Measurements from ENCODE around the gene SLCO2A1.

The SLCO2A1 gene

DNA sequence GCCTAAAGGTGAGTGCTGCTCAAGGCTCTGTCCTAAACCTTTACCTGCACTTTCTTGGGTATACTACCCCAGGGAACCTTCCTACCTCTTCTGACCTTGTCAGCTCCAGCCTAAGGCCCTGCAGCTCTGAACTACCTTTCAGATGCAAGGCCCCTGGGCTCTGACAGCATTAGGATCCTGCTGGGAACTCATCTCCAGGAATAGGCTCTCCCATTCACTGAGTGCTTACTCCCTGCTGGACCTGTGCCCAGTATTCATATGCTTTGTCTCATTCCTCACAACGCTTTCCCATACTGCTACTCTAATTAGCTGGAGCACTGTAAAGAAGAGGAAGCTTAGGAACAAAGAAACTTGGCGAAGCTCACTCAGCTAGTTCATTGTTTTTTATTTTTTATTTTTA, 80.3 kb downstream of the SLCO2A1 start:
- DNase-seq (ENCODE audit: low spot score), result no peak

DNA sequence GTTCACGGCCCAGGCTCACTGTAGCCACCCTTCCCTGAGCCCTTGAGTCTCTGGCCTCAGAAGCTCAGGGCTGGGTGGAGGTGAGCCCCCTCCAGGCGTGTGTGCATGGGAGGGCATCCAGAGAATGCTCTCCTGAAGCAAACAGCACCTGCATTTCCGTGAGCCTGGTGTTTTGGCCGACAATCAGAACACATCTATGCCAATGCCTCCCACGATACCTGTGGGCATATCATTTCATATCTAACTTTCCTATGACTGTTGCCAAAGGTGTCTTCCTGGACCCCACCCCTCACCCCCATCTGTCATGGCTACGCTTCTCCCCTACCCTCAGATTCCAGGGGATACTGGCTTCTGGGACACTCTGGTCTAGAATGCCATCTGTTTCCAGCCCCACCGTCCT, 80.7 kb downstream of the SLCO2A1 start:
- DNase-seq (ENCODE audit: low spot score), result no peak

DNA sequence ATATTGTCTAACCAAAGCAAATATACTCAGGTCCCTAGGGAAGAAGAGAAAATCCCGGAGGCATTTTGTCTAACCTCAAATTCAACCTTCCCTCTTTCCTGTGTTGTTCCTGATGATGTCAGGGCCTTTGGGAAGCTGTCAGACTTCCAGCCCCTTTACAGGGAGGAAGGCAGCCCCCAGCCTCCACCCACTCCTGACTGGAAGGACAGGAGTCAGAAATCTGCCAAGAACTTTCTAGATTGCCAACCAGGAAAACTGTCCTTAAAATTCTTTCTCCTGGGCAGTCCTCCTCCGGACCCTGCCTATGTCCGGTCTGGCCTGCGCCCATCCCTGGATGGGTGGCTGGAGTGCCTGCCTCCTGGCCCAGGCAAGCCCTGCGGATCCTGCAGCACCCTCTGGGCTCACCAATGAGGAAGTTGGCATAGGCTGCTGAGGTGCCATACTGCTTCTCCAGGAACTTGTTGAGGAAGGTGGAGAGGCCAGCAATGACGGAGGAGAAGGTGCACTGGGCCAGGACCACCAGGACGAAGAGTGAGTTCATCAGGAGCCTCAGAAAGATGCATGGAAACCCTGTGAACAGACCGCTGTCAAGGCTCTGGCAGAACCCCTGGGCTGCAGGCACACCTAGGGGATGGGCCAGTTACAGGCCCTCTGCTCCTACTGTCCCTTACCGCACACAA, 81.5 kb downstream of the SLCO2A1 start:
- no peak for DNase-seq (ENCODE audit: low spot score)

DNA sequence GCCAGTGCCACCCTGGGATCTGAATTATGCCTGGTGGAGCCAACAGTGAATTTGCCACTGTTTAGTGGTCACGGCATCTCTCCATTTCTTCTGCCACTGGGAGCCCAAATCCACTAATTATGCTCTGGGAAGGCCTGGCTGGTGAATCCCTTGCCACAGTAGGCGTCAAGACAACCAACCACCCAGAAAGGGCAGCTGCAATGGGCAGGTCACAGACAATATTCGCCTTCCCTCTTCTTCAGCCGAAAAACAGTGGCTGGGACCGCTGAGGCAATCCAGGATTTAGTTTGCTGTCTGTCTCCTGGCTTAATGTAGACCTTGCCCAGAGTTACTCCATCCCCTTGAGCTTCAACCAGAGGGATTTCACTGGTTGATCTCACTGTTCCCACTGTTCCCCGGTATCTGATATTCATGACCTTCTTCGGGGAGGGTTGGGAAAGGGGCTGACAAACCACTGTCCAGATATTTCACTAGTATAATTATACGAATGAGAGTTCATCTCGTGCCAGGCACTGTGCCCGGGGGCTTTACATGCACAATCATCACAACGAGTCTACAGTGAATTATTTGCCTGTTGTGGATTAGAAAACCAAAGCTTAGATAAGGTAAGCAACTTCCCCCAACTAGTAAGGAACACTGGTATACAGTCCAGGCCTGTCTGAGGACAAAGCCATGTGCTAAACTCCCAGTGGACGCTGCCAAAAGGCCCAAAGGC, 84.2 kb downstream of the SLCO2A1 start:
- no peak for DNase-seq (ENCODE audit: low spot score)

DNA sequence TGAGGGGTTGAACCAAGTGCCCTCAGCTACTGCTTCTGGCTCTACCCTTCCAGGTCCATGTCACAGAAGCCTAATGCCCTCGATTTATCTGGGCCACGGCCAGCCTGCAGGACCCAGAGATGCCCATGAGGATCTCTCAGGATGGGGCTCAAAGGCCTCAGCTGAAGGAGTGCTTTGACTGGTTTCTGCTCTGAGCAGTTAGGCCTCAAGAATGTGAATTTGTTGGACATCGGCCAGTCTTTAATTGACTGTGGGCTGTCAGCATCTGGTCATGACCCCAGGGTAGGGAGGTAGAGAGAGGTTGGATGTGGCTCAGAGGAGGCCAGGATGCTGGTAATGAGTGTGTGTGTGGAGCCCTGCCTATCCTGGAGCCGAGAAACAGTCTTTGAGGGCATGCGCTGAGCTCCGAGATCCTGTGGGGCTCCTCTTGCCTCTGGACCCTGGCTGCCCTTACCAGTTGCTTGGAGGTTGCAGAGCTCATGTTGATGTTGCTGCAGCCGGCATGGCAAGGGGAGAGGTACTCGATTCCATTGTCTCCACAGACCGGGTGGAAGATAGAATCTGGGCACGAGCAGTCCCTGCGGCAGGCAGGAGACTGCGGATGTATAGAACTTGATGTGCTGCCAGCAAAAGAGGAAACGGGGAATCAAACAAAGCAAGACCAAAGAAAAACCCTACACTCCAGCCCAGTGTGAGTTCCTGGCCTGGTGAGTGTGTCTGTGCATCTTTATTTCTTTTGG, 84.9 kb downstream of the SLCO2A1 start:
- DNase-seq (ENCODE audit: low spot score), result no peak

DNA sequence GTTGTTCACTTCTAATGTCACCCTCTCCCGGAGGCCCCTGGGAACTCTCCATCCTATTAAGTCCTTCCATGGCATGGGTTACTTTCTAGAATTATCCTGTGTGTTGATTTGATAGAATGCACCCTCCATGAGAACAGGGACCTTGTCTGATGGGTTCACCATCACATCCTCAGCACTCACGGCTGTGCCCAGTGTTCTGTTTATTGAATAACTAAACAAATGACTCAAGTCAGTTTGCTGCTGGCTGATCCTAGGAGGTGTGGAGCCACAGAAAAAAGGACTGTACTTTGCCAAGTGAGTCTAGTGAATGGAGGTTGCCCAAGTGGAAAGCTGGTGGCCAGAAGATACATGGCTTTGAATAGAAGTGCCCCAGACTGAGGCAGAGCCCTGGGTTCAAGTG, 85.5 kb downstream of the SLCO2A1 start:
- no peak for DNase-seq (ENCODE audit: low spot score)

DNA sequence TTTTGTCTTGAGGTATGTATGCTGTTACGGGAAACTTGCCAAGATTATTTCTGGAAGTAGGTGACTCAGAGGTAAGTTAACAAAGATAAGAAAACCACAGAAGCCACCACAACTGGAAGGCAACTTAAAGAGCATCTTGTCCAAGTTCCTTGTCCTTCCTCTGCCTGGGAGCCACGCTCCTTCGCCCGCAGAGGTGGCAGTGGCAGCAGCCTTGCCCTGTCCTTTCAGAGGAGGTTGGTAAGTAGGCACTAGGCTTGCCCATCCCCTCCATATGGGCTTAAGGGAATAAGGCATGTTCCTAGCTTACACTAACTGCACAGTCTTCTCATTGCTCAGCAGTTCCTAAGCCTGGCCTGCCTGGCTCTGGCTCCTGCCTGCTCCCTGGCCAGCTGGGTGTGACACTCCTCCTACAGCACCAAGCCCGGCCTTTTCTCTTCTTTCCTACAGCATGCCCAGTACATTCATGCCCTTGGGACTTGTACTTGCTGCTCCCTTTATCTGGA, 86.0 kb downstream of the SLCO2A1 start:
- DNase-seq (ENCODE audit: low spot score), result no peak

DNA sequence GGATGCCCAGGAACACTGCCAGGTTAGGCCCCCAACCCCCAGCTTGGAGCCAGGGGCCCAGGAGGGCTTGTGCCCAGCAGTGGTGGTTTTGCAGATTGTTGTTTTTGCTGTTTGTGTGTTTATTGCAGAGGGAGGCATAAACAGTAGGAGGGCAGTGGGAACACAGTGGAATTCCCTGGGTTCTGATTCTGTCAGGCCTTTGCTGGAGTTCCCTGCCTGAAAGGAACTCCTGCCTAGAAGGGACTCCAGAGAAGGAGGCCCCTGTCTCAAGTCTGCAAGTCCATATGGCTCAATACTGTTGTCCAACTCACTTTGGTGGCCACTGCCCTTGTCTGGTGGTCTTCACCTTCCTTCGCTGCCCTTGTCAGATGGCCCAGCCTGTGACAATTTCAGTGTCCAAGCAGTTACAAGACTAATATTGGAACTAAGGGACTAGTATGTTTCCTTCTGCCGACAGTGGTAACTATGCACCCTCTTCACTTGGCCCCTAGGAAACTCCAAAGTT, 86.6 kb downstream of the SLCO2A1 start:
- no peak for DNase-seq (ENCODE audit: low spot score)

DNA sequence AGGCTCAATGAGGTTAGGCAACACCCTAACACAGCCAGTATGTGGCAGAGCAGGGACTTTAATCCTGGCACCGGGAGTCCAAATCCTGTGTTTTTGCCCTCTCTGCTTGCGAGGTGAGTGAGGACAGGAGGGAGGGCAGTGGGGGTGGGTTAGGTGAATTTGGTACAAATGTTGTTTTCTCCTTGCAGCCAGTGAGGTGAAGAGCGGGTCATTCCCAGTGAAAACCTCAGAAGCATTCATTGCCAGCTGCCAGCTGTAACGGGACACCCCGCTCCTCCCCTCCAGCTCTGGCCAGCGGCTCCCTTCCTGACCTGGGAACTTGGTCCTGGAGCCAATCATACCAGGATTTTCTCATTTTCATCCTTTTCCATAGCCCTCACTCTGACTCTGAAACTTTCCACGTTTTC, 88.3 kb downstream of the SLCO2A1 start:
- DNase-seq (ENCODE audit: low spot score), result no peak

DNA sequence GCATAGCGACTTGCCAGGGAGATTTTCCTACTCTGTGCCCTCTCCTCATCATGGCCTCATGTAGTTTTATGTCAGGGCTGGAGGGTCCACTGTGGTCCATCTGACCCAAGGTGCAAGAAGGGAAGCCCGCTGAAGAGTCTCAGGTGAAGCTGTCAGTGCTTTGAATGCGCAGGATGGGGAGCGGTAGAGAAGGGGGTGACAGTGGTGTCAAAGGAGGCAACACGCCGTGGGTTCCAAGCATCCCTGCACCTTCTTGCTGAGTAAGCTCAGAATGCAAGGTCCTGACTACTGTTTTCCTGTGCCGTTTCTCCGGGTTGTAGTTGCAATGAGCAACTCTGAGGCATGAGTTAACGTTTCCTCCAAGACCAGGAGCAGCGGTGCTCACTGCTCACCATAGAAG, 89.2 kb downstream of the SLCO2A1 start:
- no peak for DNase-seq (ENCODE audit: low spot score)

DNA sequence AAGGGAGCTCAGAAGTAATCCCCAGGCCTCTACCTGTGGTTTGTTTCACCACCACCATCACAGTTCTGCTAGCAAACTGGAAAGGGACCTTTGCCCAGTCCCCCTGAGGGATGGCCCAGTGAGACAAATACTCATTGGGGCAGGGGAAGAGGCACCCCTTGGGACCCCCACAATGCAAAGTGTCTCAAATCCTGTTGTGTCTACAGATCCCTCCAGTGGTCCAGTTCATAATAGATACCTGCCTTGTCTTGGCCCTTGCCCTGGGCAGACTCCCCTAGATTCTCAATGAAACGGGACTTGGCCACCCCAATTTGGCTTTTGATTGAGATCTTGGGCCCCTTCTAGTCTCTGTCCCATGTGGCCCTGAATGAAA, 90.3 kb downstream of the SLCO2A1 start:
- no peak for DNase-seq (ENCODE audit: low spot score)

DNA sequence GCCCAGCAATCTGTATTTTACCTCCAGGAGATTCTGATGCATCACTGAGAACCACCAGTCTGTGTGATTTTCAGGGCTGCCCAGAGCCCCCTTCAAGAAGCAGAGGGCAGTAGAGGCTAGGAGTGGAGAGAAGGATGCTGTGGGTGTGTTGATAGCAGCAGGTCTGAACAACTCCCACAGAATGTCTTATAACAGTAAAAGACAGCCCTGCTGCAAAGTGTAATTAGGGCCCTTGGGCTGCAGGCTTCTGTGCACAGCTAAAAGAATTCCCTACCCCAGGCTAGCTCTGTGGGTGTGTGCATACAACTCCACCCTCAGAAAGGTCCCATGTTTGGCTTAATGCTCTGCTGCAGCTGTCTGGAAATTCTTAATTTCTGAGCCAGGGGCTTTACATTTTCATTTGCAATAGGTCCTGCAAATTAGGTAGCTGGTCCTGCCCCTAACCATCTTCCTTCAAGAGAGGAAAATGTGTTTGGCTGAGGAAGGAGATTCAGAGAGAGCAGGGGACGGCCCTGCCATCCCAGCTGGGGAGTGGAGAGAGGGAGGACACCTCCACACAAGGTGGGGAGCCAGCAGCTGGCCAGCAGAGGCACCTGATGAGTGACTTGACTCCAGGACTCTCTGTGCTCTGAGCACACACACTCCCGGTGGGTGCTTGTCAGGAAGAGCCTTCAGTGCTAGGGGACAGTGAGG, 90.8 kb downstream of the SLCO2A1 start:
- no peak for DNase-seq (ENCODE audit: low spot score)

DNA sequence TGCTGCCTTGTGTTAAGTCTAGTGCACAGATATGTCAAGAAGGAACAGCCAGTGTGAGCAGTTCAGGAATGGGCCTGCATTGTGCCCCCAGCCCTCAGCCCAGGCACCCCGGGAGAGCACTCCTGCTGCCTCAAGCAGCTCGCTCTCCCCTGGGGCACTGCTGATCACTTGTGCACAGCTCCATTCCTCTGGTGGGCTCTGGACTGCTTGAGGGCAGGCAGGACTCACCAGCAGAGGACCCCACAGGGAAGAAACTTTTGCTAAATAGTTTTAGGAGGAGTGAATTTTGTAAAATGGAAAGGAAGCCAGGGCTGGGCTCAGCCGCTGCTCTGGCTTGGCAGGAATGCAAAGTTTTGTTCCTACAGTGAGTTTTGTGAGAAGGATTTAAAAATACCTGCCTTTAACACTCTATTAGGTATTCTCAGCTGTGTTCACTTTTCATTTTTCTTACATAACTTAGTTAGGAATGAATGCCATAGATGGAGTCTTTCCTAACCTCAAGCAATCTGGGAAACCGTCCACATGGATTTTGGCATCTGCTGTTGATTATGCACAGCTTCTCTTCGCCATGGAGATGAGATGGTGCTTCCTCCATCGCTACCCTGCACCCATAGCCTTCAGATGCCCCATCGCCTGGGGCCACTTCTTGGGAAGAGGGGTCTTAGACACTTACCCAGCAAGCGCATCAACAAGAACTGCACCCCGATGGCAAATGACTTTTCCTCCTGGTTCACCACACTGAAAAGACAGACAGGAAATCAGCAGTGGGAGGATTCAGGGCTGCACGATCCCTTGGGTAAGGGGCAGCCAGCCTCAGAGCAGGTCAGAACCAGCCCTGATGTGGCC, 91.7 kb downstream of the SLCO2A1 start:
- no peak for DNase-seq (ENCODE audit: low spot score)

DNA sequence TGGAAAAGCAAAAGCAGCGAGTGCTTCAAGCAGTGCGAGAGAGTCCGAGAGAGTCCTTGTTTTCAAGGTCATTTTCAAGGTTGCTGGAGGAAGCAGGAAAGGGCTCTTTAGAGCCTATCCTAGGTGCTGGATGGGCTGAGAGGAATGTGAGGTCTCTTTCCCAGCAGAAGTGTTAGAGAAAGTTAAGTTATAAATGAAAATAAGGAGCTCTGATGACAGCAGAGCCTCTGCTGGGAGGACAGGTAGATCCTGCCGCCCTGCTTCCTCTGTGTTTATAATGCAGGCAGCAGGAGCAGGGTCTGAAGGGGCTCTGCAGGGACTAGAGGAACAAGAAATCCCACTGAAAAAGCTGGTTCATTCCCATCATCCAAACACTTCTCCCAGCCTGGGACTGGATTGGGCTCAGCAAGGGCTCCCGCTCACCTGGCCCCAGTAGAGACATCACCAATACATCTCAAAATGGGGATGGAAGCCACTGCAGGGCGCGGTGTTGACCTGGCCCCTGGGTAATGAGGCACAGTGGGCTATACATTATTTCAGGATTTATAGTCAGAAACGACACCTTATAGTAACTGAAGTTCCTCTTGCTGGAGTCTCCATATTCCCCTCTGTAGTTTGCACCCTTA, 92.6 kb downstream of the SLCO2A1 start:
- DNase-seq (ENCODE audit: low spot score), result no peak

DNA sequence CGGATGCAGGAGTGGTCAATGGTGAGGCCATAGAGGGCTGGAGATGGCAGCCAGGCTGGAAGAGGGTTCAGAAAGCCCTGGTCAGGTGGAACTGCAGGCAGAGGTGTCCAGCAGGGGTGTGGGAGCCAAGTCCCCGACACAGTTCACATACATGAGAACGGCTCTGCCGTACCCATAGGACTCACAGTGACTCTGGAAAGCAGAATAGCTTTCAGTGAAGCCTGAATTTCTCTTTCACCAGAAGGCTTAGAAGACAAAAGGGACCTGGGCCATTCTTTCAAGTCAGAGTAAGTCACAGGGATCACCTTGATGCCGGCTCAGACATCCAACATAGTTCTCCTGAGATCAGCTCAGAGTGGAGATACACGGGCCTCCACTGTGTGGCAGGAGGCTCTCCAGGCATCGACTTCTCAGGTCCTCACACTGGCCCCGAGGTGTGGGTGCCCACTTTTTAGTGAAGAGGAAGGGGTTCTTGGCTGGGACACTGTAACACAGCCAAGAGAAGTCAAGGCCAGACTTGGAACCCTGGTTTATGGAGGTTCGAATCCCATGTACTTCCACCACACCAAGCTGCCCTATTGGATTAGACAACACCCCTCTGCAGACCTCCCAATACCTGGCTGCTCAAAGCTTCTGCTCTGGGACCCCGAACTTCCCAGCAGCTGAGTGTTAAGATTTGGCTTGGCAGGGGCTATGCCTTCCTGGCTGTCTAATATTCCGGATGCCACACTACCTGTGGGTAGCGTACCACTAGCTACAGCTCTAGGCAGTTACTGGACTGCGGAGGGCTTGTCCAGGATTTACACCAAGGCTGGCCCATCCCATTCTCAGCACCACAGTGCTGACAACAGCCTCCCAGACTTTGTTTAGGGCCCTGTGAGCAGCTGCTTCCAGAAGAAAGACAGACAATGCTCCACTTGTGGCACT, 93.6 kb downstream of the SLCO2A1 start:
- no peak for DNase-seq (ENCODE audit: low spot score)

DNA sequence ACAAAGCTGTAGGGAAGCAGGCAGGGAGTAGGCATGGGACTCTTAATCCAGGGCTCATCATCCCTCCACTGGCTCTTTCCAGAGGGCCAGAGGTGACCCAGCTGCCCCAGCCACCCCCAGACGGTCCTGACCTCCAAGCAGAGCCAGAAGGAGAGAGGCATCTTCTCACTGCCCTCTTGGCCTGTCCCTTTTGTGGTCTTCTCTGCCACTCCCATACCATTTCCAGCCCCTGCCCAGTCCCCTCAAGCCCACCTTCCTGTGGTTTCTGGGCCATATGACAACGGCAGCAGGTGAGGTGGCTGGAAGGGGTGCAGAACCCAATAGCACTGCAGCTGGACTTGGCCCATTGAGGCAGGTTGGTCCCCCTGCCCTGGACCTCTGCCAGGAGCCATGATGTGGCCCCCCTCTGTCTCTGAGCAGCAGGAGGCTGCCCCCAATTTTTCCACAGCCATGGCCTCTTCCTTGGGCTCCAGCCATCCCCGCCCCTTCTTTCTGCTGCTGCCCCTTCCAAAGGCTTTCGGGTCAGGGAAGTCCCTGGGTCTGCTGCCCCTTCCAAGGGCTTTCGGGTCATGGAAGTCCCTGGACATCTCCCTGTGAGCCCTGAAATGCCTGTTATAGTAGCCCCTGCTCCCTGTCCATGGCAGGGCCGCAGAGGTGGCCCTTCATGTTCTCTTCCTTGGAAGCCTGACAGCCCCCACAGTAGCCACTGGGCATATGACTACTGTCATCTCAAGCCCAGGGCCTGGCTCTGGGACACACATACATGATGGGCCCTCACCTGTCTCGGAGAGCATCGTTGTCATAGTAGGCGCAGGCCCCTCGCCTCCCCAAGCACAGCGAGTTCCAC, 94.5 kb downstream of the SLCO2A1 start:
- no peak for DNase-seq (ENCODE audit: low spot score)

DNA sequence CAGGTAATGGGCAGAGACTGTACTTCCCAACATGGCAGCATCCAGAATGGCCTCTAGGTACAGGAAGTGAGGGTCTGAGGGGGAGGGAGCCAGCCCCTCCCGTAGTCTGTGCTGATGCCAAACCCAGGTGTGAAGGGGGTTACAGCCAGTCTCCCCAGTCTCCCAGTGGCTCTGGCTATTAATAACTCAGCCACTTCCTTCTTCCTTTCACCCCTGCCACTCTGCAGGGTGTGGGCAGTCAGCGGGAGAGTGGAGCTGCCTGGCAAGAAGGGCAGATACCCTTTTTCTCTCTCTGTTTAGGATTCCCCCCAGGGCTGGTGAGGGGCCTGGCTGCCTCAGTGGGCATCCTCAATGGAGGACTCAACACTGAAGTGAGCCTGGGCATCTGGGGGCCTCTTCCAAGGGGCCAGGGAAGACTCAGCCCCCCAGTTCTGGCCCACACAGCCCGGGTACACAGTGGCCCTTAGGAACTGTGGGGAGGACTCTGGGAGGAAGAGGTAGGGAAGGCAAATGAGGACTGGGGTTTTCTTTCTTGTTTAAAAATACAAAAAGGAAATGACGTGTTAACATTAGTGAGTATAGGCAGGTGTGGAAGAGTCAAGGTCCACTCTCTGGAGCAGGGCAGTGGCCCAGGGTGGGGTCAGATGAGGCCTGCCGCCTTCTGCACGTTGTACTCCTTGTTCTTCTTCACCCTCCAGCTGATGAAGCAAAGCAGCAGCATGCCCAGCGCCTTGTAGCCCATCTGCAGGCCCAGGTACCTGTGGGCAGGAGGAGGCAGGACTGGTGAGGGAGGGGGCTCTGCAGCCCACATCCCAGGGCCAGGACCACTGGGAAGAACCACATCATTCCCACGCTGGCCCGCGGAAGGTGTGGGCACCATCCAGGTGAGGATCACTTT, 95.4 kb downstream of the SLCO2A1 start:
- no peak for DNase-seq (ENCODE audit: low spot score)

All from HuH-7.5 (cell line).